K562 (cell line): Measurements from ENCODE around the gene NANS. TPM values are rescaled to one million over a fixed set of nuclear protein-coding genes. Genes with fewer than 3 reads are reported as not detected.

Experiments
- BCLAF1 ChIP-seq, 2 experiments: fragments of 450-650 bp in 1 of 2; IDR thresholded peaks; 2 replicates each; pipeline ENCODE4 v1.6.1; 2011 to 2017; ENCODE audit warnings: low read depth in 2 of 2, antibody characterized with exemption in 1 of 2, borderline replicate concordance in 1 of 2, low read length in 1 of 2, mild to moderate bottlenecking in 1 of 2, mixed read lengths in 1 of 2; ENCODE audit not compliant: control insufficient read depth in 1 of 2
- CEBPB ChIP-seq: fragments of 450-650 bp; IDR thresholded peaks from 2 replicates; pipeline ENCODE4 v1.6.1; 2016; ENCODE audit warnings: missing genetic modification characterization, missing compliant biosample characterization
- CTBP1 ChIP-seq: fragments of 450-650 bp; IDR thresholded peaks from 2 replicates; pipeline ENCODE4 v1.6.1; 2016; ENCODE audit warnings: borderline replicate concordance
- HMBOX1 ChIP-seq: sonication (generic); IDR thresholded peaks from 2 replicates; pipeline ENCODE4 v1.6.1; 2016
- KAT8 ChIP-seq: fragments of 450-650 bp; IDR thresholded peaks from 2 replicates; pipeline ENCODE4 v1.6.1; 2016; ENCODE audit warnings: low read depth, mild to moderate bottlenecking
- KLF16 ChIP-seq: IDR thresholded peaks from 2 replicates; pipeline ENCODE4 v1.6.1; 2016; ENCODE audit warnings: antibody characterized with exemption
- MTA1 ChIP-seq: fragments of 450-650 bp; IDR thresholded peaks from 2 replicates; pipeline ENCODE4 v1.6.1; 2017; ENCODE audit warnings: borderline replicate concordance
- RBM25 ChIP-seq: fragments of 200-400 bp; formaldehyde crosslinking; IDR thresholded peaks from 2 replicates; pipeline ENCODE4 v1.6.1; 2018; ENCODE audit warnings: low read length, low read depth, moderate library complexity; ENCODE audit not compliant: severe bottlenecking
- SETDB1 ChIP-seq: IDR thresholded peaks from one replicate; pipeline ENCODE4 v1.6.1; 2012; ENCODE audit warnings: low read length, control low read depth, inconsistent platforms
- TEAD2 ChIP-seq: fragments of 450-650 bp; IDR thresholded peaks from 2 replicates; pipeline ENCODE4 v1.6.1; 2016; ENCODE audit warnings: missing genetic modification characterization, control low read depth, missing compliant biosample characterization
- ZNF318 ChIP-seq, 2 experiments: fragments of 450-650 bp; IDR thresholded peaks; 2 replicates each; pipeline ENCODE4 v1.6.1; 2016; ENCODE audit warnings: mild to moderate bottlenecking in 2 of 2, borderline replicate concordance in 1 of 2, low read depth in 1 of 2, moderate library complexity in 1 of 2
- ZNF431 ChIP-seq: sonication (generic); formaldehyde crosslinking; IDR thresholded peaks from 2 replicates; pipeline ENCODE4 v1.8.0; 2022; ENCODE audit warnings: mild to moderate bottlenecking, missing genetic modification reagents
- ZNF445 ChIP-seq: fragments of 250-450 bp; sonication (Bioruptor Pico); IDR thresholded peaks from 2 replicates; pipeline ENCODE4 v1.4.0; 2020; ENCODE audit warnings: low read depth, mild to moderate bottlenecking, moderate library complexity
- ZNF57 ChIP-seq: fragments of 450-650 bp; formaldehyde crosslinking; IDR thresholded peaks from 2 replicates; pipeline ENCODE4 v1.4.0; 2020; ENCODE audit warnings: mild to moderate bottlenecking, moderate library complexity
- ZNF668 ChIP-seq: fragments of 250-450 bp; sonication (Bioruptor Pico); IDR thresholded peaks from 2 replicates; pipeline ENCODE4 v1.8.0; 2022; ENCODE audit warnings: mild to moderate bottlenecking, inconsistent platforms
- ZNF707 ChIP-seq: fragments of 250-450 bp; sonication (Bioruptor Pico); conservative IDR thresholded peaks from 2 replicates; pipeline ENCODE4 v1.8.0; 2022; ENCODE audit warnings: inconsistent platforms, mild to moderate bottlenecking, moderate library complexity
- polyA plus RNA-seq, 8 experiments: library from polyadenylated mRNA; depleted of rRNA in 4 of 8; stranded (reverse) in 5 of 8; unstranded in 3 of 8; fragments of >200 nt; fragmentation: Nextera tagmentation in 2 of 8; fragmentation: Illumina TruSeq in 1 of 8; extraction: Ambion mirVana in 2 of 8; extraction: Trizol in 1 of 8; gene quantifications; 2 replicates each; pipeline versions ENCODE4 v1.2.1 to v1.2.3, GENCODE V29; 2011 to 2014; ENCODE audit warnings: inconsistent platforms in 1 of 8, missing spikeins in 1 of 8
- total RNA-seq, 7 experiments: library from RNA; depleted of rRNA in 6 of 7; stranded (reverse); fragments of >200 nt in 6 of 7; fragmentation: Illumina TruSeq in 2 of 7; extraction: Trizol in 2 of 7; gene quantifications; 2 replicates each; pipeline versions ENCODE4 v1.2.1 to v1.2.3, GENCODE V29; 2011 to 2021; ENCODE audit warnings: low replicate concordance in 1 of 7

The NANS gene
- total and polyA plus RNA-seq, 9 of the 15 experiments (the other 6 are each of a cell fraction or from before 2014, with no cell fraction given), result 37.1 to 181 (median 137) TPM

- TF ChIP-seq KLF16, result no peak
- peak; percentile 95 for TF ChIP-seq ZNF668 (CRISPR knock-in tag)
- no peak for TF ChIP-seq CTBP1
- TF ChIP-seq MTA1, result no peak
- TF ChIP-seq TEAD2 (tag), result peak; percentile 67; the same call in 1 of the 2 replicates
- no peak for TF ChIP-seq HMBOX1
- peak; percentile 65; the same call in 1 of the 2 replicates for TF ChIP-seq ZNF707 (CRISPR knock-in tag)
- TF ChIP-seq SETDB1, result no peak
- no peak for TF ChIP-seq ZNF445 (CRISPR knock-in tag)
- no peak for TF ChIP-seq RBM25
- TF ChIP-seq ZNF318 (IDR thresholded peaks at IDR 0.05; ENCODE audit: borderline replicate concordance in 1 of 2, low read depth in 1 of 2), result no peak
- TF ChIP-seq ZNF57 (CRISPR knock-in tag), result no peak
- TF ChIP-seq KAT8, result no peak
- no peak for TF ChIP-seq ZNF431 (CRISPR knock-in tag)
- no peak for TF ChIP-seq BCLAF1 (IDR thresholded peaks at IDR 0.05; ENCODE audit: borderline replicate concordance in 1 of 2, control insufficient read depth in 1 of 2, low read depth in 2 of 2, low read length in 1 of 2)
- no peak for TF ChIP-seq CEBPB
Observed at GRCh38 chr9:98049288-98050072, 7.1 kb upstream of the NANS start (continued).
